ENCODE measurements around the gene SURF4. TPM values are rescaled to one million over a fixed set of nuclear protein-coding genes. Genes with fewer than 3 reads are reported as not detected.
"Not testable (repeated sequence)": the region's sequence is repeated elsewhere in the genome, so short reads cannot be mapped to it uniquely, and the experiment has no call there.

SURF4 gene
- total RNA-seq, 1 experiment from 2014 or later: 391 TPM

DNA sequence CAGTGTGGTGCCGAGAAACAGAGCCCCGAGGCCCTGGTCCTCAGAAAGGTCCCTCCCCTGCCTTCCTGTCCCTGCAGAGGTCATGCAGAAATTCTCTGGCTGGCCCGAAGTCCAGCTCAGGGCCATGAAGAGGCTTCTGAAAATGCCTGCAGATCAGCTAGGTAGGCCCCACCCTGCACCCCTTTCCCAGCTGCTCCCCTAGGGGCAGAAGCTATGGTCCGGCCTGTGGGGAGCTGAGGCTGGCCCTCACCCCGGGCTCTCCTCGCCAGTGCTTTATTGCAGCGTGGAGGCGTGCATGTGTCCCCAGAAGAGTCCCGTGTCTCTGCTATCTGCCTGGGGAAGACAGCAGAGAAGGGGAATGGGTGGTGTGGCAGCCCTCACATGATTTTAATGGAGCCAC, 22.0 kb upstream of the SURF4 start:
- no peak for DNase-seq (ENCODE audit: low spot score)

DNA sequence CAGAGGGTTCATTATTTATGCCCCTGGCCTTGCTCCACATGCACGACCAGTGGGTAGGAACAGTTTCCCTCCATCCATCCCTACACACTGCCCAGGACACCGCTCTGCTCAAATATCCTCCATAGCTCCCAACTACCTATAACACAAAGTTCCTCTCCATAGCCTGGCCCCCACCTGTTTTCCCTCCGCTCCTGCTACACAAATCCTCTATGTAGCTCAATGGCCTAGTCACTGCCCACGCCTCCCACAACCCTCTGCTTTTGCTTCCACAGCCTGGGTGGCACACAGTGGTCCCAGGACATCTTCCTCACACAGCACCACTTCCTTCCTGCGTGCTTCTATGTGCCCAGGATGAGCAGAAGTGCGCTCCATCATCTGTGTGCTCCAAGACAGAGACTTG, 21.5 kb upstream of the SURF4 start:
- DNase-seq (ENCODE audit: low spot score): no peak

DNA sequence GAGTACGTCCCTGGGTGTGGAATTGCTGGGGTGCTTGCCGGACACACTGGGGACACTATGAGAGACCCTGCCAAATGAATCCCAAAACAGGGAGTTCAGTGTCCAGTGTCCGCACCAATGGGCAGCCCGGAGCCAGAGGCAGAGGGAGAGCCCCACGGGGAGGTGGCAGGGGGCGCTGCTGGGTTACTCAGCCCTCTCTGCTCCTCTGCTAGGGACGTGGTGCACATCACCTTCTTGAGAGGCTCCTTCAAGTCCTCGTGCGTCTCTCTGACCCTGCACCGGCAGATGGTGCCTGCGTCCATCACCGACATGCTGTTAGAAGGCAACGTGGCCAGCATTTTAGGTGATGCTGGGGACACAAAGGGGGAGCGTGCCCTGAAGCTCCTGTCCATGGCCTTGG, 21.1 kb upstream of the SURF4 start:
- DNase-seq (ENCODE audit: low spot score): no peak

DNA sequence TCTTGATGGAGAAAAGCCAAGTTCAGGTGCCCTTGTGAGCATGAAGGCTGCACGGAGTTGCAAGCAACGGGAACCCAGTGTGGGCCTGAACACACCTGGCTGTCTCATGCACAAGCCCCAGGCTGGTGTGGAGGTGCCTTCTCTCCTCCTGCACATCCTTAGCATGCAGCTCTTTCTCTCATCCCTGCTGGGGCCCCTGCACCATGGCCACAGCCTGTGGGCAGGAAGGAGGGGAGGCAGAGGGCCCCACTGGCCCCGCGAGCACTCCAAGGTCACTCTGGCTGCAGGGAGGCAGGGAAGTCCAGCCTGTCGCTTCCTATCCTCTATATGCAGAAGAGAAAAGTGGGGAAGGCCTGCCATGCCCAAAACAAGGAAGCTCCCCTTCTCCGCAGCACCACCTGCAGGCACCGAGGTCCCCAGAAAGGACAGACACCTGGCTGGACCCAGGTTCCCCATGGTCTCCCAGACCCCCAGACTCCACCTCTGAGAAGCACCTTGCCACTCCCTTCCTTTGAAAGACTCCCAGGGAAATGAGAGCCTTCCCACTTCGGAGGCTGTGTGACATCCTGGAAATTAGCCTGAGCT, 18.9 kb upstream of the SURF4 start:
- DNase-seq (ENCODE audit: low spot score): no peak

DNA sequence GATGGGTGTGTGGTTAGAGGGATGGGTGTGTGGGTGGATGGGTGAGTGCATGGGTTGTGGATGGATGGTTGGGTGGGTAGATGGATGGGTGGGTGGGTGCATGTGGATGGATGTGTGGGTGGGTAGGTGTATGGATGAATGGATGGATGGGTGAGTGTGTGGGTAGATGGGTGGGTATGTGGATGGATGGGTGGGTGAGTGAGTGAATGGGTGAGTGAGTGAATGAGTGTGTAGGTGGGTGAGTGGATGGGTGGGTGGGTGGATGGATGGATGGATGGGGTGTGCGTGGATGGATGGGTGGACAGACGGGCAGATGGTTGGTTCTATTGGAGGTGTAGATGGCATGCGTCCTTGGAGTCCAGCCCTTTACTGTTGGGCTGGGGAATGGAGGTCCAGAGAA, 17.5 kb upstream of the SURF4 start:
- DNase-seq (ENCODE audit: low spot score): no peak

DNA sequence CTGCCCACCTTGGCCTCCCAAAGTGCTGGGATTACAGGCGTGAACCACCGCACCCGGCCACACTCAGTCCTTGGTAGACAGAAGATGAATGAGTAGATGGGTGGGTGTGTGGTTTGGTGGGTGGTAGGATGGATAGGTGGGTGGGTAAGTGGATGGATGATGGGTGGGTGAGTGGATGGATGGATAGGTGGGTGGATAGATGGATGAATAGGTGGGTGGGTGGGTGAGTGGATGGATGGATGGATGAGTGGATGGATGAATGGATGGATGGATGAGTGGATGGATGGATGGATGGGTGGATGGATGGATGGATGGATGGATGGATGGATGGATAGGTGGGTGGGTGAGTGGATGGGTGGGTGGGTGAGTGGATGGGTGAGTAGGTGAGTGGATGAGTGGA, 16.4 kb upstream of the SURF4 start:
- DNase-seq (ENCODE audit: low spot score): not testable (repeated sequence)

DNA sequence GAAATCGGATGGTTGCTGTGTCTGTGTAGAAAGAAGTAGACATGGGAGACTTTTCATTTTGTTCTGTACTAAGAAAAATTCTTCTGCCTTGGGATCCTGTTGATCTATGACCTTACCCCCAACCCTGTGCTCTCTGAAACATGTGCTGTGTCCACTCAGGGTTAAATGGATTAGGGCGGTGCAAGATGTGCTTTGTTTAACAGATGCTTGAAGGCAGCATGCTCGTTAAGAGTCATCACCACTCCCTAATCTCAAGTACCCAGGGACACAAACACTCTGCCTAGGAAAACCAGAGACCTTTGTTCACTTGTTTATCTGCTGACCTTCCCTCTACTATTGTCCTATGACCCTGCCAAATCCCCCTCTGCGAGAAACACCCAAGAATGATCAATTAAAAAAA, 15.6 kb upstream of the SURF4 start:
- DNase-seq (ENCODE audit: low spot score): not testable (repeated sequence)

DNA sequence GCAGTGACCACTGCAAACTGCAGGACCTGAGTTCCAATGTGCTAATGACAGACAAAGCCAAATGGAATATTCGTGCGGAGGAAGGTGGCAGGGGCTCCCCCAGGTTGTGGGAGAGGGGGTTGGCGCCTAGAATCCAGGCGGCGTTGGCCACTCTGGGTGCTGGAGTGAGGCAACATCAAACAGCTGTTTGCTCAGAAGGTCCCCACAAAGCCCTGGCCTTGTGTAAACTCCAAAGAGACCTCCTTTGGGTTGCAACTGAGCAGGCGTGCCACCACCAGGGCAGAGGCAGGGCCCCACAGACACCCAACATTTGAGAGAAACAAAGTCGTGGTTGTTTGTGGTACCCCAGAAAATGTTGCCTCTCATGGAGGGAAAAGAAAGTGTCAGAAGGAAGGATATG, 14.9 kb upstream of the SURF4 start:
- no peak for DNase-seq (ENCODE audit: low spot score)

DNA sequence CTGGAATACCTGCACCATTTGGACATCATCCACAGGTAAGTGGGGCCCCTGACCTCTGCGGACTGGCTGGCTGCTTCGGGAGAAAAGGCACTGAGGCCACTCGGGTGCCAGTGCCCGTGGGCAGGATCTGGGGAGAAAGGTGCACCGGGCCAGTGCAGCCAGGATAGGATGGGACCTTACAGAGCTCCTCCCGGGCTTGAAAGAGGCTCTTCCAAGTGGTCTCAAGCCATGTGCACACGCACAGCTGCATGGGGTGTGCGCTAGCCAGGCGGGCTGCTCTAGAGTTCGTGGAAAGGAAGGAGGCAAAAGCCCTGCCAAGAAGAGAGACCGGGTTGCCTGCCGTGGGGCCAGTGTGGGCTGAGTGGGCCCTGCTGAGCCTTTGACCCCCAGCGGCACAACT, 13.7 kb upstream of the SURF4 start:
- no peak for DNase-seq (ENCODE audit: low spot score)

DNA sequence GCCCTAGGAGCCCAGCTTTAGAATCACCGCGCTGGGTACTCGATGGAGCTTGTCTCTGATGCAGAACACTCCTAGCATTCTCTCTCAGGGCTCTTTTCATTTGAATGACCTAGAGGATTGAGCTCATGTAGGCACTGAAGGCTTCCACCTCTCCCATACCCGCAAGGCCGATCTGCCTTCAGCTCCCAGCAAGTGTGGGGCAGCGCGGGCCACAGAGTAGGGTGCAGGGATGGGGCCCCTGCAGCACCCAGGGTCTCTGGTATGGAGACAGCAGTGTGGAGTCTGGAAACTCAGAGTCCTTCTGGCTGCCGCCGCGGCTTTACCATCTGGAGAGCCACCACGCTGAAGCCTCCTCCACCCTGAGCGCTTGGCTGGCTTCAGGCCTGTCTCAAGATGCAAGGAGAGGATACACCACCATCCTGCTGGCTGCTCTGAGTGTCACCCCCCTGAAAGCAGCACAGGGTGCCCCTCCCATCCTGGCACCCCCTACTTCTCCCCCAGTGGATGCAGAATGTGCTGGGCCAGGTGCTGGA, 13.2 kb upstream of the SURF4 start:
- no peak for DNase-seq (ENCODE audit: low spot score)

DNA sequence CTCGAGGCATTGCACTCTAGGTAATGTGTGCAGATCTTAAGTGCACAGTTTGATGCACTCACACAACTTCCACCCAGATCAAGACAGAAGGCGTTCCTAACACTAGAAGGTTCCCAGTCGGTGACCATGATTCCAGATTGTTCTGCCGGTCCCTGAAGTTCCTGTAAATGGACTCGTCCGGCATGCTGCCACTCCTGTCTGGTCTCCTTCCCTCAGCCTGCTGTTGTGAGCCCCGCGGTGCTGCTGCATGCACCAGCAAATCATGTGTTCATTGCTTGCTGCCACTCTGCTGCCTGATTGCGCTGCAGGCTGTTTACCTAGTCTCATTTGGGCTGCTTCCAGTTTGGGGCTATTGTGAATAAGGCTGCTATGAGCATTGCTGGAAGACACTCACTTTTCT, 11.8 kb upstream of the SURF4 start:
- DNase-seq (ENCODE audit: low spot score): no peak

DNA sequence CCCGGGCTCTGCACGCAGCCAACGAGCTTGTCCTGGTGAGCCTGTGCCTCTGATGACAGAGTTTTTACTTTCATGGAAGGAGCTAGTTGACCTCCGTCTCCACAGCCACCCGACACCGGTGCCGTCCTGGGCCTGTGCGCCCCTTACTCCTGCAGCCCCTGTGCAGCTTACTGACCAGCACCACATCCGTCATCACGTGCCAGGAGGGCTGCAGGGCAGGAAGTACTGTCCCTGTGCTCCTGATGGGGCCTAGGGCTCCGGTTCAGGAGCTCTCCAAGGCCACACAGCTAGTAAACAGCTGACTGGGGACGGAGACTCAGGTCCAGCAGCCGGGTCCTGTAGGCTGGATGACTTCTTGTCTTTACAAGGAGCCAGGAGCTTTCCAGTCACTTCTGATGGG, 10.5 kb upstream of the SURF4 start:
- no peak for DNase-seq (ENCODE audit: low spot score)

DNA sequence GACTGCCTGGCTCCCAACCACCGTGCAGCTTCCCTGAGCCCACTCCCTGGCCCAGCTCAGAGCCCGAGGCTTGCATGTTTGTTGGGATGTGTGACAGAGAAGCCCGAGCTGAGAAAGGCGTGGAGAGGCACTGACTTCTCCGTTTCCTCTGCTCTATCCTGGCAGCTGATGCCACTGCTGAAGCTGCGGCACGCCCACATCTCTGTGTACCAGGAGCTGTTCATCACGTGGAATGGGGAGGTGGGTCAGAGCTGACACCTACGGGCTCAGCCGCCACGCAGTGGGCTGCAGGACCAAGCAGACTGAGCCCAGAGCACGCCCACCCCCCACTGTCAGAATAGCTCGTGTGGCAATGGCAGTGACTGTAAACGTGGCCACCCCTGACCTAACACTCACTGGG, 9.6 kb upstream of the SURF4 start:
- no peak for DNase-seq (ENCODE audit: low spot score)

DNA sequence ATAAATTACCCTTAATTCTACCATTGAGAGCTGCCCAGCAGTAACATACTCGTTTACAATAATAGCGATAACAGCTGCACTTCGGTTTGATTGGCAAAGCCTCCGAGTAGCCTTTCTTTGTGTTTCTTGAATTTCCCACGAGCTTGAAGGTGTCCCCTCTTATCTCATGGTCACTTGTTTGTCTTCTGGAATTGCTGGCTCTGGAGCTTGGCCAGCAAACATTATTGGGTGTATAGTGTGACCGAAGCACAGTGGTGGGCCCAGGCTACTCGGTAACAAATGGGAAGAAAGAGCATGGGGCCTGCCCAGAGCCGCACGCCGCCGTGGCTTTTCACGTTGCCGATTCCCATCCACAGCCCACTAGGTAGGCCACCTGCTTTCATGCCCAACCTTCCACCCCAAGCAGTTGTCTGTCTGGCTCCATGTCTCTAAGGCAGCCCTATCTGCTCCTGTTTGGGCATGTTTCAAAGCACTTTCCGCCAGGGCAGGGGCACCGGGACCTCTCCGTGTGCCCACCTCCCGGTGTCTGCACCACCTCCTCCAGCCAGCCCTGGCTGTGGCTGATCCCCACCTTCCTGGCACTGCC, 9.0 kb upstream of the SURF4 start:
- no peak for DNase-seq (ENCODE audit: low spot score)

DNA sequence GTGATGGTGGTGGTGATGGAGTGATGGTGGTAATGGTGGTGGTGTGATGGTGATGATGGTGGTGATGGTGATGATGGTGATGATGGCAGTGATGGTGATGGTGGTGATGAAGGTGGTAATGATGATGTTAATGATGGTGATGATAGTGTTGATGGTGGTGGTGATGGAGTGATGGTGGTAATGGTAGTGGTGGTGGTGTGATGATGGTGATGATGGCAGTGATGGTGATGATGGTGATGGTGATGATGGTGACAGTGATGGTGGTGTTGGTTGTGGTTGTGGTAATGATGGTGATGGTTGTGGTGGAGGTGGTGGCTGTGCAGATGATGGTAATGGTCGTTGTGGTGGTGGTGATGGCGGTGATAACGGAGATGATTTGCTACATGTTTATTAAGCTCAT, 7.6 kb upstream of the SURF4 start:
- DNase-seq (ENCODE audit: low spot score): no peak

DNA sequence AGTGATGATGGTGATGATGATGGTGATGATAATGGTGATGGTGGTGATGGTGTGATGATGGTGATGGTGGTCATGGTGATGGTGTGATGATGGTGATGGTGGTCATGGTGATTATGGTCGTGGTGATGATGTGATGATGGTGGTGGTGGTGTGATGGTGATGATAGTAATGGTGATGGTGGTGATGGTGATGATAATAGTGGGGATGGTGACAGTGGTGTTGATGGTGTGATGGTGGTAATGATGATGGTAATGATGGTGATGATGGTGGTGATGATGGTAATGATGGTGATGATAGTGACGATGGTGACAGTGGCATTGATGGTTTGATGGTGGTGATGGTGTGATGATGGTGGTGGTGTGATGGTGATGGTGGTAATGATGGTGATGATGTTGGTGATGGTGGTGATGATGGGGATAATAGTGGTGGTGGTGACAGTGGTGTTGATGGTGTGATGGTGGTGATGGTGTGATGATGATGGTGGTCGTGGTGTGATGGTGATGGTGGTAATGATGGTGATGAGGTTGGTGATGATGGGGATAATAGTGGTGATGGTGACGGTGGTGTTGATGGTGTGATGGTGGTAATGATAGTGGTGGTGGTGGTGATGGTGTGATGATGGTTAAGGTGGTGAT, 6.8 kb upstream of the SURF4 start:
- DNase-seq (ENCODE audit: low spot score): no peak

DNA sequence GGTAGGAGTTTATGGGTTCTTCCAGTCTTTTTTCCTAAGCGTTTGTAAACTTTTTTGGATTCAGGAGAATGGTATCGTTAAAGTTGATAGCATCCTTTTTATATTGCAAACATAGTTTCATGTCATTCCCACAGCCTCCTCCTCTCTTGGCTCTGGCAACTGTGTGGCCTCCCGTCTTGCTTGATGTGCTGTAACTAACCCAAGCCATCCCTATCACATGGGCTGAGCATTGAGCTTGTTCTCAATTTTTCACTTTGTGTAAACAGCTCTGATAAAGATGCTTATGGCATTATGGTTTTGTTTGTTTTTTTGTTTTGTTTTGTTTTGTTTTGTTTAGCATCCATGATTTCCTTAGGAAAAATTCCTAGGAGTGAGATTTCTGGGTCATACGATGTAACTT, 4.9 kb upstream of the SURF4 start:
- DNase-seq (ENCODE audit: low spot score): no peak

DNA sequence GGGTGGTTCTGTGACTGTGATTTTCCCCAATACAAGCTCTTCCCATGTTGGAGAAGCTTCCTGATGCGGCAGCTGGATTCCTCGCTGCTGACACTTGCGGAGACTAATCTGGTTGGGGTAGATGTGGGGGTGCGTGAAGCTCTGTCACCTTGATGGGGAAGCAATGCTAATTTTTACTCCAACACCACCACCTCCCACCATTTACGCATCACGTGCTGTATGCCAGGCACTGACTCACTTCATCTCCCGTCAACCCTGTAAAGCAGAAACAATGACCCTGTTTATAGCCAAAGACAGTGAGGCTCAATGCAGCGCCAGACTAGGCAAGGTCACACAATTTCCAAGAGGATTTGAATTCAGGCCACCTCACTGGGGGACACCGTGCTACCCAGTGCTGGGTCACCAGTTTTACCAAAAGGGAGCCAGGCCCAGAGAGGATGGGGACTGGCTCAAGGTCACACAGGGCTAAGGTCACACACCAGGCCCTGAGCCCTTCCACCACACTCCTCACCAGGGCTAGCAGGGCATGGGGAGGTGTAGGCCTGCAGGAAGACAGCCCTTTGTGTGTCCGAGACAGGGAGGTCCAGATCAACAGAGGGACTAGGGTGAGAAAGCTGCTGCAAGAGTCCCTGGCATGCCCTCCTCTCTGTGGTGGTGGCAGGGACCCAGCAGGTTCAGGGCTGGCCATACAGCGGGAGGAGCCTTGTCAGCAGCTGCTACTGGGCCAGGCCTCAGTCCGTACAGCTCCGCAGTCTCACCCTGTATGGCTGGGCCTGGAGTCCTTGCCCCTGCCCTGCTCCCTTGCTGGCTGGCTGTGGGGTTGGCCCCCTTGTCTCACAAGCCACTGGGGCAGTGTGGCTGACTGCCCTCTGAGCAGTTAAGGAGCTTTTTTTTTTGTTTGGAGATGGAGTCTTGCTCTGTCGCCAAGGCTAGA, 3.6 kb upstream of the SURF4 start:
- DNase-seq (ENCODE audit: low spot score): no peak

DNA sequence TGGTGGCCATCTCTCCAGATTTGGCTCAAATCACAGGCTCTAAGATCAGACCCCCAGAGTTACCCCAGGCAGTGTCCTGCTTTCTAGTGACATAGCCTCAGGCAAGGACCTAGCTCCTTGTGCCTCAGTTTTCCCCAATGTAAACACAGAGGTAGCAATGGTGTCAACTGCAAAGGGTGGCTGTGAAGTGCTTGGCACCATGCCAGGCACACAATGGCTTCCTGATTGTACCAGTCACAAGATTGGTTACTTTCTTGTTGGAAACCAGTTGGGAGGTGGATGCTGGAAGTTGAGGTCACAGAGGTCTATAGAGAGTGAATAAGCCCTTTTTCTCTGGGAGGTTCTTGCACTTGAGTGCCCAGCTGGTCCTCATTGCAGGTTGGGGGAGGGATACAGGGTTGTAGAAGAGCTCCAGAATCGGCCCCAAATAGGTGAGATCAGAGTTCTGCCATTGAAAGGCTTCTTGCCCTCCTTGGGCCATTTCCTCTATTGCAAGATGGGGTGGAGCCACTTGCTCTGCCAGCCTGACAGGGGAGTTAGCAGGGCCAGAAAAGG, 2.6 kb upstream of the SURF4 start:
- DNase-seq (ENCODE audit: low spot score): no peak

DNA sequence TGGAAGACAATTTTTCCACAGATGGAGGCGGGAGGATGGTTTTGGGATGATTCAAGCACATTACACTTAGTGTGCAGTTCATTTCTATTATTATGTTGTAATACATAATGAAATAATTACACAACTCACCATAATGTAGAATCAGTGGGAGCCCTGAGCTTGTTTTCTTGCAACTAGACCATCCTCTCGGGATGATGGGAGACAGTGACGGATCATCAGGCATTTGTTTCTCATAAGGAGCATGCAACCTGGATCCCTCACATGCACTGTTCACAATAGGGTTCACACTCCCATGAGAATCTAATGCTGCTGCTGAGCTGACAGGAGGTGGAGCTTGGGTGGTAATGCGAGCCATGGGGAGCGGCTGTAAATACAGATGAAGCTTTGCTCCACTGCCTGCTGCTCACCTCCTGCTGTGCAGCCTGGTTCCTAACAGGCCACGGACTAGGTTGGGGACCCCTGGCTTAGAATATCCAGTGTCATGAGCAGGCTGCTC, 1.9 kb upstream of the SURF4 start:
- DNase-seq (ENCODE audit: low spot score): peak; percentile 33

DNA sequence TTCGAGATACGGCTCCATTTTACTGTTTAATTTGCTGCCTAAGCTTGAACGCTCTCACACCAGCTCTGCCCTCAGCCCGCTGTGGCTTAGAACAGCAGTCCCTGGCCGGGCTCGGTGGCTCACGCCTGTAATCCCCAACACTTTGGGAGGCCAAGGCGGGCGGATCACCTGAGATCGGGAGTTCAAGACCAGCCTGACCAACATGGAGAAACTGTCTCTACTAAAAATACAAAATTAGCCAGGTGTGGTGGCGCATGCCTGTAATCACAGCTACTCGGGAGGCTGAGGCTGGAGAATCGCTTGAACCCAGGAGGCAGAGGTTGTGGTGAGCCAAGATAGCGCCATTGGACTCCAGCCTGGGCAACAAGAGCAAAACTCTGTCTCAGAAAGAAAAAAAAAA, 1.4 kb upstream of the SURF4 start:
- not testable (repeated sequence) for DNase-seq (ENCODE audit: low spot score)

Measured in A172 (cell line).